ENCODE results near the gene ALOX5.
"Not testable (repeated sequence)": the region's sequence is repeated elsewhere in the genome, so short reads cannot be mapped to it uniquely, and the experiment has no call there.

- not testable (repeated sequence) for TF ChIP-seq CTCF (IDR thresholded peaks at IDR 0.05 in 8 of 11, conservative IDR thresholded peaks at IDR 0.05 in 3 of 11); POLR2A (IDR thresholded peaks at IDR 0.05)
Observed at GRCh38 chr10:45415062-45415461, 41.0 kb downstream of the ALOX5 start.

Data from spleen (tissue), 7 donors.